Astrocyte (in vitro differentiated cells and primary cell): Measurements from ENCODE around the gene SLC38A4.

Source experiments
- EZH2 ChIP-seq: IDR thresholded peaks from 2 replicates; pipeline ENCODE4 v1.6.1; 2012; ENCODE audit warnings: mild to moderate bottlenecking, low read length, inconsistent platforms; ENCODE audit not compliant: insufficient read depth
- TF ChIP-seq, protein P1 (sequence below): IDR thresholded peaks from 2 replicates; pipeline ENCODE4 v1.5.1; 2011; ENCODE audit warnings: low read depth, mild to moderate bottlenecking, inconsistent platforms, low read length, moderate library complexity; ENCODE audit not compliant: insufficient read depth

DNA sequence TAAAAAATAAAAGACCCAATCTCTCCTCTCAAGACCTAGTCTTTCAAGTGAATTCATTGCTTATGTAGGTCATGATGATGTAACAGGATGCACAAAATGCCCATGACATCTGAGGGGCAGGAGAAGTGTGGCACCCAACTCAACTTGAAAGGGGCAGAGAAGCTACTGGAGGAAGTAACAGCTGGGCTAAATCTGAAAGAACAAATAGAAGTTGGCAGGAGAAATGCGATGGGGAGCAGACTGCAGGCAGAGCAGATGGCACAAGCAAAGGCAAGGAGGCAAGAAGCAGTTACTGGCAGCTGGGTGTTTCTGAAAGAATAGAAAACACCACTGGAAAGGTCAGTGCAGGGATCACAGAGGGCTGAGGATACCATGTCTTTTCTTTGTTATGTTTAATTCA lies 14.6 kb downstream of the SLC38A4 start:
- TF ChIP-seq EZH2: no peak
- TF ChIP-seq, protein P1, sequence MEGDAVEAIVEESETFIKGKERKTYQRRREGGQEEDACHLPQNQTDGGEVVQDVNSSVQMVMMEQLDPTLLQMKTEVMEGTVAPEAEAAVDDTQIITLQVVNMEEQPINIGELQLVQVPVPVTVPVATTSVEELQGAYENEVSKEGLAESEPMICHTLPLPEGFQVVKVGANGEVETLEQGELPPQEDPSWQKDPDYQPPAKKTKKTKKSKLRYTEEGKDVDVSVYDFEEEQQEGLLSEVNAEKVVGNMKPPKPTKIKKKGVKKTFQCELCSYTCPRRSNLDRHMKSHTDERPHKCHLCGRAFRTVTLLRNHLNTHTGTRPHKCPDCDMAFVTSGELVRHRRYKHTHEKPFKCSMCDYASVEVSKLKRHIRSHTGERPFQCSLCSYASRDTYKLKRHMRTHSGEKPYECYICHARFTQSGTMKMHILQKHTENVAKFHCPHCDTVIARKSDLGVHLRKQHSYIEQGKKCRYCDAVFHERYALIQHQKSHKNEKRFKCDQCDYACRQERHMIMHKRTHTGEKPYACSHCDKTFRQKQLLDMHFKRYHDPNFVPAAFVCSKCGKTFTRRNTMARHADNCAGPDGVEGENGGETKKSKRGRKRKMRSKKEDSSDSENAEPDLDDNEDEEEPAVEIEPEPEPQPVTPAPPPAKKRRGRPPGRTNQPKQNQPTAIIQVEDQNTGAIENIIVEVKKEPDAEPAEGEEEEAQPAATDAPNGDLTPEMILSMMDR: no peak
